OCI-LY7 (cell line): ENCODE data around the gene CDC42BPB. TPM values are rescaled to one million over a fixed set of nuclear protein-coding genes. Genes with fewer than 3 reads are reported as not detected.

ENCODE experiments used
- BruUV-seq: library from RNA; stranded (reverse); fragments of 400-500 nt; replicated peaks from 2 replicates; lab custom pipeline; 2021; lab: Mats Ljungman, UMichigan
- CTCF ChIA-PET: fragments of 300-600 bp; sonication (Branson Sonifier 250); formaldehyde crosslinking; loops from one replicate; lab custom pipeline; 2022; ENCODE audit warnings: antibody characterized with exemption; ENCODE audit not compliant: unreplicated experiment; lab: Charles Lee
- POLR2A ChIA-PET: fragments of 300-600 bp; sonication (Branson Sonifier 250); formaldehyde crosslinking; loops from one replicate; lab custom pipeline; 2022; ENCODE audit warnings: antibody characterized with exemption; lab: Charles Lee
- DNase-seq: peaks from one replicate; pipeline ENCODE4 v3.0.0-alpha.2; 2015; ENCODE audit warnings: low spot score
- H2AFZ ChIP-seq: fragments of 200-600 bp; sonication (generic), shearing (Covaris generic); 2 replicates; pipeline ENCODE4 v1.6.1; 2014; ENCODE audit warnings: mild to moderate bottlenecking, antibody characterized with exemption, low read length, moderate library complexity
- H3K27ac ChIP-seq: fragments of 200-600 bp; sonication (generic); 2 replicates; pipeline ENCODE4 v1.5.1; 2014; ENCODE audit warnings: mixed run types, low read depth, mild to moderate bottlenecking, moderate library complexity, low read length, inconsistent platforms; ENCODE audit not compliant: poor library complexity, severe bottlenecking
- H3K36me3 ChIP-seq: fragments of 200-600 bp; sonication (generic); 2 replicates; pipeline ENCODE4 v1.6.1; 2014; ENCODE audit warnings: mild to moderate bottlenecking, antibody characterized with exemption, low read length, moderate library complexity, mixed read lengths; ENCODE audit not compliant: insufficient read depth
- H3K4me1 ChIP-seq: fragments of 200-600 bp; sonication (generic); 2 replicates; pipeline ENCODE4 v1.5.1; 2014; ENCODE audit warnings: mild to moderate bottlenecking, low read length; ENCODE audit not compliant: insufficient read depth, poor library complexity, severe bottlenecking
- H3K4me2 ChIP-seq: fragments of 200-600 bp; sonication (generic); 2 replicates; pipeline ENCODE4 v1.6.1; 2014; ENCODE audit warnings: mild to moderate bottlenecking, low read length
- H3K4me3 ChIP-seq: fragments of 200-600 bp; sonication (generic); 2 replicates; pipeline ENCODE4 v1.5.1; 2014; ENCODE audit warnings: mild to moderate bottlenecking, low read depth, low read length; ENCODE audit not compliant: poor library complexity, severe bottlenecking
- H3K79me2 ChIP-seq: fragments of 200-600 bp; sonication (generic); 2 replicates; pipeline ENCODE4 v1.6.1; 2016; ENCODE audit warnings: low read depth, mild to moderate bottlenecking, low read length, moderate library complexity, mixed read lengths; ENCODE audit not compliant: insufficient read depth
- H3K9me2 ChIP-seq: fragments of 200-600 bp; sonication (generic); 2 replicates; pipeline ENCODE4 v1.6.1; 2016; ENCODE audit warnings: mild to moderate bottlenecking, low read length, mixed read lengths; ENCODE audit not compliant: insufficient read depth
- H3K9me3 ChIP-seq: fragments of 200-600 bp; sonication (generic); 2 replicates; pipeline ENCODE4 v1.6.1; 2014; ENCODE audit warnings: mild to moderate bottlenecking, mixed run types, low read length, mixed read lengths
- H4K20me1 ChIP-seq: fragments of 200-600 bp; sonication (generic); 2 replicates; pipeline ENCODE4 v1.6.1; 2014; ENCODE audit warnings: mild to moderate bottlenecking, antibody characterized with exemption, low read length, moderate library complexity, mixed read lengths; ENCODE audit not compliant: insufficient read depth
- EZH2phosphoT487 ChIP-seq: fragments of 200-600 bp; sonication (generic); IDR thresholded peaks from 2 replicates; pipeline ENCODE4 v1.6.1; 2018; ENCODE audit warnings: low read depth, borderline replicate concordance, mild to moderate bottlenecking, mixed run types, antibody characterized with exemption, low read length, moderate library complexity, mixed read lengths
- intact Hi-C: fragments of 100-400 bp; cut with micrococcal nuclease; formaldehyde crosslinking; loops from one replicate; pipeline ENCODE4 v1.10.0; 2022; ENCODE audit not compliant: unreplicated experiment
- total RNA-seq, 2 experiments: library from RNA; depleted of rRNA in 1 of 2; stranded (reverse); fragments of >200 nt in 1 of 2; shearing (Covaris generic) in 1 of 2; gene quantifications; 2 replicates each; pipeline ENCODE4 v1.2.3, GENCODE V29; 2014 to 2022
- TF ChIP-seq, protein P1 (sequence below): fragments of 200-600 bp; sonication (generic); conservative IDR thresholded peaks from 2 replicates; pipeline ENCODE4 v1.5.1; 2014; ENCODE audit warnings: mild to moderate bottlenecking, antibody characterized with exemption, low read length, moderate library complexity, mixed read lengths

CDC42BPB gene
- total RNA-seq, 2 experiments from 2014 or later = 0.03 to 0.46 TPM

DNA sequence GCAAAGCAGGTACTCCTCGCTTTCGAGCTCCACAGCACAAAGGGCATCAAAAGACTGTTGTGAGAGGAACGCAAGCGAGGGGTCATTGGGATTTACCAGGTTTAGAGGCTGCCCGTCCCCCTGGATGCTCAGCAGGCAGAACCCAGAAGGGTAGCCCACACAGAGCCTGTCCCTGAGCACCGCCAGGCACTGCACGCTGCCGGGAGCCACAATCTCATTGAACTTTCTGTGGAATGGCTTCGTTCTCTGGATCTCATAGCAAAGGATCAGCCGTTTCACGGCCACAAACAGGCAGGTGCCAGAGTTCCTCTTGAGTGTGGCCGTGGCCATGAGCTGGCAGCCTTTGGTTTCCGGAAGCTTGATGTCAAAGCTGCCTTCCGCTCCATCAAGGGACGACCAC, 113.4 kb downstream of the CDC42BPB start:
- H3K36me3 ChIP-seq = no peaks in the 10 kb centered on the region
- H3K79me2 ChIP-seq = no peaks in the 10 kb centered on the region
- ChIA-PET CTCF (no interaction called here), POLR2A (interaction anchor here (1.7 kb wide), 1 partner anchor 9 kb away, joined by 7 read pairs; no protein-coding TSS in a partner anchor)
- no TSS peak for BruUV-seq
- no peak overlapping the region for H3K4me2 ChIP-seq
- H3K4me3 ChIP-seq = no peak overlapping the region
- no peaks in the 10 kb centered on the region for H4K20me1 ChIP-seq
- TF ChIP-seq EZH2phosphoT487 = no peak
- TF ChIP-seq, protein P1, sequence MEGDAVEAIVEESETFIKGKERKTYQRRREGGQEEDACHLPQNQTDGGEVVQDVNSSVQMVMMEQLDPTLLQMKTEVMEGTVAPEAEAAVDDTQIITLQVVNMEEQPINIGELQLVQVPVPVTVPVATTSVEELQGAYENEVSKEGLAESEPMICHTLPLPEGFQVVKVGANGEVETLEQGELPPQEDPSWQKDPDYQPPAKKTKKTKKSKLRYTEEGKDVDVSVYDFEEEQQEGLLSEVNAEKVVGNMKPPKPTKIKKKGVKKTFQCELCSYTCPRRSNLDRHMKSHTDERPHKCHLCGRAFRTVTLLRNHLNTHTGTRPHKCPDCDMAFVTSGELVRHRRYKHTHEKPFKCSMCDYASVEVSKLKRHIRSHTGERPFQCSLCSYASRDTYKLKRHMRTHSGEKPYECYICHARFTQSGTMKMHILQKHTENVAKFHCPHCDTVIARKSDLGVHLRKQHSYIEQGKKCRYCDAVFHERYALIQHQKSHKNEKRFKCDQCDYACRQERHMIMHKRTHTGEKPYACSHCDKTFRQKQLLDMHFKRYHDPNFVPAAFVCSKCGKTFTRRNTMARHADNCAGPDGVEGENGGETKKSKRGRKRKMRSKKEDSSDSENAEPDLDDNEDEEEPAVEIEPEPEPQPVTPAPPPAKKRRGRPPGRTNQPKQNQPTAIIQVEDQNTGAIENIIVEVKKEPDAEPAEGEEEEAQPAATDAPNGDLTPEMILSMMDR = no peak
- no peaks in the 10 kb centered on the region for H3K9me3 ChIP-seq
- H3K9me2 ChIP-seq = no peaks in the 10 kb centered on the region
- intact Hi-C loops = no loop called here
- peaks cover 31% of the 10 kb centered on the region for H3K4me1 ChIP-seq
- H3K27ac ChIP-seq = no peak overlapping the region
- no peak for DNase-seq
- H2AFZ ChIP-seq = no peak overlapping the region

DNA sequence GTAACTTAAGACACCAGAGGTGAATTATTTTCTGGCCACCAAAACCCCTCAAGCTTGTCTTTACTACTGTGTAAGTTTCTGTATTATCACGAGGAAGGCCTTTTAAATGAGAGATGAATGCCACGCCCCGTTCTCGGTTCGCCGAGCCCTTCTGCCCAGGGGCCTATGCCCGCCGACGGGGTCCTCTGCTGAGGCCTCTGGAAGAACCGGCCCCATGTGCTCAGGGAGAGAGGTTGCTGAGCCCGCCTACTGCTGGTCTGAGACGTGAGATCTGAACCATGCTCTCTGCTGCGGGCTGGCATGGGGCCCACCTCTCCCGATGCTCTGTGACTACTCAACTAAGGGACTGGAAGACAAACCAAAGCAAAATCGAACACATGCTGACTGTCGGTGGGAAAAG, 113.9 kb downstream of the CDC42BPB start:
- no peaks in the 10 kb centered on the region for H3K79me2 ChIP-seq
- POLR2A ChIA-PET = no interaction called here
- H3K27ac ChIP-seq = no peak overlapping the region
- intact Hi-C loops = no loop called here
- H3K4me2 ChIP-seq = no peak overlapping the region
- H3K9me3 ChIP-seq = no peaks in the 10 kb centered on the region
- CTCF ChIA-PET = no interaction called here
- H3K36me3 ChIP-seq = no peaks in the 10 kb centered on the region
- no TSS peak for BruUV-seq
- H3K4me1 ChIP-seq = peaks cover 27% of the 10 kb centered on the region
- no peak for DNase-seq
- TF ChIP-seq, protein P1 = no peak
- TF ChIP-seq EZH2phosphoT487 = no peak
- no peaks in the 10 kb centered on the region for H3K9me2 ChIP-seq
- H3K4me3 ChIP-seq = no peak overlapping the region
- H4K20me1 ChIP-seq = no peaks in the 10 kb centered on the region
- H2AFZ ChIP-seq = no peak overlapping the region

DNA sequence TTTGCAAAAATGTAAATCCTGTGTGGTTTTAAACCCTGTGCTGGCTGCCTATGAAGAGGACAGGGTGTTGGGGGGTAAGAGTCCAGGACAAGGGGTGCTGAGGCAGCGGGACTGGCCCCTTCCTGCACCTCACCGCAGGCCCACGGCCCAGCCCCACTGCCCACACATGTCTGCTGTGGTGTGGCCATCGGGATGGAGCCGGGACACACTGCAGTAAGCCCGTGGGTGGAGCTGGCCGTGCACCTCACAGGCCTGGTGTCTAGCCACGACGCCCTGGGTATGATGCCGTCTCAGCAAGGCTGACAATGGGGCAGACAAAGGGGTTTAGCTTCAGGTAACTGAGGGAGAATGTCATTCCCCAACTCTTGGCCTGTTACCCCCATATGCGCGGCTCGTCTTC, 115.3 kb downstream of the CDC42BPB start:
- CTCF ChIA-PET = no interaction called here
- DNase-seq = no peak

More for the DNA sequence above, 115.3 kb downstream of the CDC42BPB start:
- no peaks in the 10 kb centered on the region for H3K36me3 ChIP-seq
- no peaks in the 10 kb centered on the region for H3K79me2 ChIP-seq
- no peak for TF ChIP-seq EZH2phosphoT487
- TF ChIP-seq, protein P1 = no peak
- no peaks in the 10 kb centered on the region for H3K9me3 ChIP-seq
- BruUV-seq = no TSS peak
- peaks cover 25% of the 10 kb centered on the region for H3K4me1 ChIP-seq
- H3K4me3 ChIP-seq = no peak overlapping the region
- H3K9me2 ChIP-seq = no peaks in the 10 kb centered on the region
- H4K20me1 ChIP-seq = no peaks in the 10 kb centered on the region
- intact Hi-C loops = no loop called here
- H2AFZ ChIP-seq = peak overlapping the region; percentile 50; the same call in 1 of the 2 replicates
- POLR2A ChIA-PET = interaction anchor here (0.6 kb wide), 1 partner anchor 119 kb away, joined by 3 read pairs; no protein-coding TSS in a partner anchor
- H3K27ac ChIP-seq = no peak overlapping the region
- H3K4me2 ChIP-seq = no peak overlapping the region
